GM23338 (cell line): ENCODE measurements around the gene GLCE.

Experiments used
- CREB1 ChIP-seq: fragments of 250-450 bp; sonication (Bioruptor Pico); IDR thresholded peaks from 2 replicates; pipeline ENCODE4 v1.5.0; 2020; ENCODE audit warnings: low read depth, mild to moderate bottlenecking, moderate library complexity
- EZH2 ChIP-seq: fragments of 200-600 bp; sonication (generic); IDR thresholded peaks from one replicate; pipeline ENCODE4 v1.8.0; 2017; ENCODE audit warnings: antibody characterized with exemption, mild to moderate bottlenecking, low read depth; ENCODE audit not compliant: unreplicated experiment
- EZH2phosphoT487 ChIP-seq: fragments of 200-600 bp; sonication (generic); IDR thresholded peaks from one replicate; pipeline ENCODE4 v1.8.1; 2018; ENCODE audit warnings: antibody characterized with exemption; ENCODE audit not compliant: unreplicated experiment
- NANOG ChIP-seq: IDR thresholded peaks from 2 replicates; pipeline ENCODE4 v1.6.1; 2016; ENCODE audit warnings: antibody characterized with exemption, borderline replicate concordance
- POLR2AphosphoS5 ChIP-seq: IDR thresholded peaks from 2 replicates; pipeline ENCODE4 v1.6.1; 2016; ENCODE audit warnings: antibody characterized with exemption, low read depth
- ZNF114 ChIP-seq: fragments of 250-450 bp; sonication (Bioruptor Pico); IDR thresholded peaks from 2 replicates; pipeline ENCODE4 v1.5.0; 2020; ENCODE audit warnings: mild to moderate bottlenecking, moderate library complexity
- ZNF331 ChIP-seq: fragments of 250-450 bp; sonication (Bioruptor Pico); IDR thresholded peaks from 2 replicates; pipeline ENCODE4 v1.5.0; 2020; ENCODE audit warnings: low read depth, mild to moderate bottlenecking, moderate library complexity
- TF ChIP-seq, protein P1 (sequence below), 2 experiments: fragments of 200-600 bp in 1 of 2; sonication (generic) in 1 of 2; conservative IDR thresholded peaks; 2 replicates each; pipeline versions ENCODE4 v1.5.1 to v1.6.1; 2016 to 2017; ENCODE audit warnings: antibody characterized with exemption in 2 of 2, low read depth in 2 of 2, mild to moderate bottlenecking in 2 of 2, moderate library complexity in 1 of 2
- TF ChIP-seq, protein P2 (sequence below): IDR thresholded peaks from 2 replicates; pipeline ENCODE4 v1.6.1; 2016; ENCODE audit warnings: antibody characterized with exemption
- TF ChIP-seq, protein P3 (sequence below): IDR thresholded peaks from one replicate; pipeline ENCODE4 v1.6.1; 2018; ENCODE audit warnings: antibody characterized with exemption; ENCODE audit not compliant: unreplicated experiment

DNA sequence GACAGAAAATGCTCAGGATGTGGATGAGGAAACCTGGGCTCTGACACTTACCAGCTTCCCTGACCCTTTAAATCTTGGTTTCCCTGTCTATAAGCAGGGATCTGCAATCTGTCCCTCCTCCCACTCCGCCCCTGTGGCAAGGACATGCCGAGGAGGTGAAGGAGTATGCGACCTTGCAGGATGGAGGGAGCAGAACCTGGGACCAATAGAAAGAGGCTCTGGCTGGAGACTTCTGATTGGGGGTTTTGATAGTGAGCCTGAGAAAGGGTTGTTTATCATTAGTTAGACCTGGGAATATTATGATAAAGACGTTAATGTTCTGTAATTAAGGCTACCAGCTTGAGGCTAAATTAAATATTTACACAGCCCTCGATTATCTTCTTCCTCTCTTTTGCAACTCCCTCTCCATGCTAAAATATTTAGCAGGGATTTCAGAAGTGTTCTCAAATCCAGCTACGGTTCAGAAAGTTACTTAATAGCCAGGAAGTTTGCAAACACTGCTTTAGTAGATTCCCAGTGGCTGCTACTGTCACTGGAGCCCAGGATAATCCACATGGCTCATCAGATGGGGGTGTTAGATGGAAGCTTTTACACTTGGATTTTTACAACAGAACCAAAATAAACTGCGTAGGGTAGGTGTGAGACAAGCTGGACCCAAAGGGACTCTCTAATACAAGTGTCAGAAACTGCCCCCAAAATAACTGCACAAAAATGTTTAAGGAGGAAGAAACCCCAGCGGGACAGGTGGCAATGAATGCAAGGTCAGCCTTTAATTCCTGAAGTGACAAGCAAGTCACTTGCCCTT, 129.1 kb downstream of the GLCE start:
- TF ChIP-seq POLR2AphosphoS5 (no peak), EZH2 (no peak), EZH2phosphoT487 (no peak), CREB1 (CRISPR knock-in tag) (no peak), ZNF331 (CRISPR knock-in tag) (no peak), NANOG (no peak), ZNF114 (no peak)
- TF ChIP-seq, protein P1, sequence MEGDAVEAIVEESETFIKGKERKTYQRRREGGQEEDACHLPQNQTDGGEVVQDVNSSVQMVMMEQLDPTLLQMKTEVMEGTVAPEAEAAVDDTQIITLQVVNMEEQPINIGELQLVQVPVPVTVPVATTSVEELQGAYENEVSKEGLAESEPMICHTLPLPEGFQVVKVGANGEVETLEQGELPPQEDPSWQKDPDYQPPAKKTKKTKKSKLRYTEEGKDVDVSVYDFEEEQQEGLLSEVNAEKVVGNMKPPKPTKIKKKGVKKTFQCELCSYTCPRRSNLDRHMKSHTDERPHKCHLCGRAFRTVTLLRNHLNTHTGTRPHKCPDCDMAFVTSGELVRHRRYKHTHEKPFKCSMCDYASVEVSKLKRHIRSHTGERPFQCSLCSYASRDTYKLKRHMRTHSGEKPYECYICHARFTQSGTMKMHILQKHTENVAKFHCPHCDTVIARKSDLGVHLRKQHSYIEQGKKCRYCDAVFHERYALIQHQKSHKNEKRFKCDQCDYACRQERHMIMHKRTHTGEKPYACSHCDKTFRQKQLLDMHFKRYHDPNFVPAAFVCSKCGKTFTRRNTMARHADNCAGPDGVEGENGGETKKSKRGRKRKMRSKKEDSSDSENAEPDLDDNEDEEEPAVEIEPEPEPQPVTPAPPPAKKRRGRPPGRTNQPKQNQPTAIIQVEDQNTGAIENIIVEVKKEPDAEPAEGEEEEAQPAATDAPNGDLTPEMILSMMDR (conservative IDR thresholded peaks at IDR 0.05; ENCODE audit: low read depth in 2 of 2), result no peak
- TF ChIP-seq, protein P2, sequence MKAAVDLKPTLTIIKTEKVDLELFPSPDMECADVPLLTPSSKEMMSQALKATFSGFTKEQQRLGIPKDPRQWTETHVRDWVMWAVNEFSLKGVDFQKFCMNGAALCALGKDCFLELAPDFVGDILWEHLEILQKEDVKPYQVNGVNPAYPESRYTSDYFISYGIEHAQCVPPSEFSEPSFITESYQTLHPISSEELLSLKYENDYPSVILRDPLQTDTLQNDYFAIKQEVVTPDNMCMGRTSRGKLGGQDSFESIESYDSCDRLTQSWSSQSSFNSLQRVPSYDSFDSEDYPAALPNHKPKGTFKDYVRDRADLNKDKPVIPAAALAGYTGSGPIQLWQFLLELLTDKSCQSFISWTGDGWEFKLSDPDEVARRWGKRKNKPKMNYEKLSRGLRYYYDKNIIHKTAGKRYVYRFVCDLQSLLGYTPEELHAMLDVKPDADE, result no peak
- TF ChIP-seq, protein P3, sequence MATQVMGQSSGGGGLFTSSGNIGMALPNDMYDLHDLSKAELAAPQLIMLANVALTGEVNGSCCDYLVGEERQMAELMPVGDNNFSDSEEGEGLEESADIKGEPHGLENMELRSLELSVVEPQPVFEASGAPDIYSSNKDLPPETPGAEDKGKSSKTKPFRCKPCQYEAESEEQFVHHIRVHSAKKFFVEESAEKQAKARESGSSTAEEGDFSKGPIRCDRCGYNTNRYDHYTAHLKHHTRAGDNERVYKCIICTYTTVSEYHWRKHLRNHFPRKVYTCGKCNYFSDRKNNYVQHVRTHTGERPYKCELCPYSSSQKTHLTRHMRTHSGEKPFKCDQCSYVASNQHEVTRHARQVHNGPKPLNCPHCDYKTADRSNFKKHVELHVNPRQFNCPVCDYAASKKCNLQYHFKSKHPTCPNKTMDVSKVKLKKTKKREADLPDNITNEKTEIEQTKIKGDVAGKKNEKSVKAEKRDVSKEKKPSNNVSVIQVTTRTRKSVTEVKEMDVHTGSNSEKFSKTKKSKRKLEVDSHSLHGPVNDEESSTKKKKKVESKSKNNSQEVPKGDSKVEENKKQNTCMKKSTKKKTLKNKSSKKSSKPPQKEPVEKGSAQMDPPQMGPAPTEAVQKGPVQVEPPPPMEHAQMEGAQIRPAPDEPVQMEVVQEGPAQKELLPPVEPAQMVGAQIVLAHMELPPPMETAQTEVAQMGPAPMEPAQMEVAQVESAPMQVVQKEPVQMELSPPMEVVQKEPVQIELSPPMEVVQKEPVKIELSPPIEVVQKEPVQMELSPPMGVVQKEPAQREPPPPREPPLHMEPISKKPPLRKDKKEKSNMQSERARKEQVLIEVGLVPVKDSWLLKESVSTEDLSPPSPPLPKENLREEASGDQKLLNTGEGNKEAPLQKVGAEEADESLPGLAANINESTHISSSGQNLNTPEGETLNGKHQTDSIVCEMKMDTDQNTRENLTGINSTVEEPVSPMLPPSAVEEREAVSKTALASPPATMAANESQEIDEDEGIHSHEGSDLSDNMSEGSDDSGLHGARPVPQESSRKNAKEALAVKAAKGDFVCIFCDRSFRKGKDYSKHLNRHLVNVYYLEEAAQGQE, result no peak
